ENCODE measurements around the gene CAMSAP2. TPM values are rescaled to one million over a fixed set of nuclear protein-coding genes. Genes with fewer than 3 reads are reported as not detected.

Gene CAMSAP2
- total RNA-seq, 1 donor from 2014 or later: 27.9 TPM

GRCh38 chr1:200755456-200755855 lies 16.8 kb downstream of the CAMSAP2 start:
- peaks cover 1% of the 10 kb centered on the region for H3K36me3 Mint-ChIP-seq (ENCODE audit: insufficient read depth)
- peaks cover 9% of the 10 kb centered on the region for H3K4me1 Mint-ChIP-seq (ENCODE audit: low read depth)
- no peak for DNase-seq (ENCODE audit: low spot score, unreplicated experiment)
- H3K27ac Mint-ChIP-seq: no peak overlapping the region
- TF ChIP-seq CTCF (IDR thresholded peaks at IDR 0.05; ENCODE audit: unreplicated experiment): no peak
- H3K4me3 Mint-ChIP-seq (ENCODE audit: low read depth): no peak overlapping the region
- no peaks in the 10 kb centered on the region for H3K27me3 Mint-ChIP-seq
- H3K9me3 Mint-ChIP-seq (ENCODE audit: low read depth): no peaks in the 10 kb centered on the region

GRCh38 chr1:200762089-200762488 lies 23.4 kb downstream of the CAMSAP2 start:
- H3K4me3 Mint-ChIP-seq (ENCODE audit: low read depth): no peak overlapping the region
- no peak overlapping the region for H3K27ac Mint-ChIP-seq
- H3K27me3 Mint-ChIP-seq: no peaks in the 10 kb centered on the region
- H3K9me3 Mint-ChIP-seq (ENCODE audit: low read depth): no peaks in the 10 kb centered on the region
- peaks cover 17% of the 10 kb centered on the region for H3K36me3 Mint-ChIP-seq (ENCODE audit: insufficient read depth)
- no peak for DNase-seq (ENCODE audit: low spot score, unreplicated experiment)
- TF ChIP-seq CTCF (IDR thresholded peaks at IDR 0.05; ENCODE audit: unreplicated experiment): no peak
- H3K4me1 Mint-ChIP-seq (ENCODE audit: low read depth): peaks cover 9% of the 10 kb centered on the region

DNA sequence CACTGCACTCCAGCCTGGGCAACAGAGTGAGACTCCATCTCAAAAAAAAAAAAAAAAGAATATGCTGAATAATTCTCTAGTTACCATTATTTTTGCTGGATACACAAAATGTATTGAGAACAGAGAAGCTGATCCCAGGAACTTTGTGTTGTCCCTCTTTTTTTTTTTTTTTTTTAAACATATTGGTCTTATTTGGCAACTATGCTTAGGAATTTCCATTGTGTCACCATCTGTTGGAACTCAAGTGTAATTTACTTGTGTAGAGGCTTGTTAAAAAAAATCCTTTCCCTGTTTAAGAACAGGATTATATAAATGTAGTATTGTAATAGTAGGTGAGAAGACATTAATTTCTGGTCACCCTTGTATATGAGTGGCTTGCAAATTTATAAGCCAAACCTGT lies 28.6 kb downstream of the CAMSAP2 start:
- H3K36me3 Mint-ChIP-seq (ENCODE audit: insufficient read depth): peaks cover 22% of the 10 kb centered on the region
- H3K9me3 Mint-ChIP-seq (ENCODE audit: low read depth): no peaks in the 10 kb centered on the region
- no peaks in the 10 kb centered on the region for H3K27me3 Mint-ChIP-seq
- TF ChIP-seq CTCF (IDR thresholded peaks at IDR 0.05; ENCODE audit: unreplicated experiment): no peak
- H3K4me3 Mint-ChIP-seq (ENCODE audit: low read depth): no peak overlapping the region
- DNase-seq (ENCODE audit: low spot score, unreplicated experiment): no peak
- no peak overlapping the region for H3K27ac Mint-ChIP-seq
- H3K4me1 Mint-ChIP-seq (ENCODE audit: low read depth): peaks cover 1% of the 10 kb centered on the region

DNA sequence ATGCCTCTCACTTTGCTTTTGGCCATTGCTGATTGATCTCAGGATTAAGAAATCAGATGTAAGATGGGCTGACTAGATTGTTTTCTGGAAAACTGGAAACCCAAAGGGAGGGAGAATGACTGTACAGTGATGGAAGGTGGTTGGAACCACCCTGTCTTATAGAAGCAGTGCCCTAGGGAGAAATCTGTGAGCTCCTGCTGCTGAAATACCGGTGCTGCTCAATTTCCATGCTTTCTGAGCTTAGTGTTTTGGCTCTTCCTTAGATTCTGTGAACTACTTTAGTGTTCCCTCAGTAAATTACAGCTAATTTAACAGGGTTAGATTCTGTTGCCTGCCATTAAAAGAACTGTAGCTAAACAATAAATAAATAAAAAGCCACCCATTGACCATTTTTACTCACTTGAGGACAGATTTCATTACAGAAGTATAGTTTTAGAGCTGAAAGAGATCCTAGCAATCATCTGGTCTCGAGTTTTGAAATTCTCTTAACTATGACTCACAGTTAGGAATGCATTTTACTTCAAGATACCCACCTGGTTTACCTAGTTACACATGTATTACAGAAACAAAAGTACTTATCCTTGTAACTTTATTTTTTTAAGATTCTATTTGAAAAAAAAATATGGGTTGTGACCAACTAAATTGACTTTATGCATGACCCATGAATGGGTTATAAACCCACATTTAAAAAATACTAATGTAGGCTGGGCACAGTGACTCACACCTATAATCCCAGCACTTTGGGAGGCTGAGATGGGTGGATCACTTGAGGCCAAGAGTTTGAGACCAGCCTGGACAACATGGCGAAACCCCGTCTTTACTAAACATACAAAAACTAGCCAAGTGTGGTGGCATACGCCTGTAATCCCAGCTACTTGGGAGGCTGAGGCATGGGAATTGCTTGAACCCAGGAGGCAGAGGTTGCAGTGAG lies 33.2 kb downstream of the CAMSAP2 start:
- H3K4me1 Mint-ChIP-seq (ENCODE audit: low read depth): peaks cover 3% of the 10 kb centered on the region
- no peak overlapping the region for H3K4me3 Mint-ChIP-seq (ENCODE audit: low read depth)
- no peak for TF ChIP-seq CTCF (IDR thresholded peaks at IDR 0.05; ENCODE audit: unreplicated experiment)
- H3K9me3 Mint-ChIP-seq (ENCODE audit: low read depth): no peaks in the 10 kb centered on the region
- peaks cover 22% of the 10 kb centered on the region for H3K36me3 Mint-ChIP-seq (ENCODE audit: insufficient read depth)
- peak overlapping the region; percentile 67 for H3K27ac Mint-ChIP-seq
- no peaks in the 10 kb centered on the region for H3K27me3 Mint-ChIP-seq
- no peak for DNase-seq (ENCODE audit: low spot score, unreplicated experiment)

DNA sequence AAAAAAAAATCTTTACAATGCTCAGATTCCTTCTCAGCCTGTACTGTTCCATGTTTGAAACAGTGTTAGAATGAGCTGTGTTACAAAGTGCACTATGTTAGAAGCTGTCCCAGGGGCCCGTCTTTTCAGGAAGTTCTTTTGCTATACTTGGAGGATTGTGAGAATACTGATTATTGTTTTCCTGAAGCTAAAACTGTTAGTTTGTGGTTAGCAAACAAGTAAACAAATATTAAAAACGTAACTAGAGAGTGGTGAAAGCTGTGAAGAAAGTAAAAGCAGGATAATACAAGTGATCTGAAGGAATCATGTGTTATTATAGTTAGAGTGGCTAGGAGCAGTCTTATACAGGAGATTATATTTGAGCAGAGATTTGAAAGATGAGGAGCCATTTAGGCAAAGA lies 35.6 kb downstream of the CAMSAP2 start:
- no peak overlapping the region for H3K27ac Mint-ChIP-seq
- peaks cover 3% of the 10 kb centered on the region for H3K4me1 Mint-ChIP-seq (ENCODE audit: low read depth)
- H3K36me3 Mint-ChIP-seq (ENCODE audit: insufficient read depth): peaks cover 15% of the 10 kb centered on the region
- H3K27me3 Mint-ChIP-seq: no peaks in the 10 kb centered on the region
- no peaks in the 10 kb centered on the region for H3K9me3 Mint-ChIP-seq (ENCODE audit: low read depth)
- no peak for TF ChIP-seq CTCF (IDR thresholded peaks at IDR 0.05; ENCODE audit: unreplicated experiment)
- no peak for DNase-seq (ENCODE audit: low spot score, unreplicated experiment)
- H3K4me3 Mint-ChIP-seq (ENCODE audit: low read depth): no peak overlapping the region
